Endothelial cell (in vitro differentiated cells): ENCODE data around the gene CLDN16. TPM values are rescaled to one million over a fixed set of nuclear protein-coding genes. Genes with fewer than 3 reads are reported as not detected.

Source experiments
- DNase-seq: peaks from one replicate; pipeline ENCODE4 v3.0.0; 2021; ENCODE audit warnings: low spot score
- H3K27ac Mint-ChIP-seq: one replicate; pipeline ENCODE4 v1.8.0; 2021; ENCODE audit warnings: mixed read lengths, inconsistent platforms; ENCODE audit not compliant: unreplicated experiment
- H3K27me3 Mint-ChIP-seq: one replicate; pipeline ENCODE4 v1.8.0; 2021; ENCODE audit warnings: mild to moderate bottlenecking, moderate library complexity, mixed read lengths, inconsistent platforms; ENCODE audit not compliant: unreplicated experiment
- H3K36me3 Mint-ChIP-seq: one replicate; pipeline ENCODE4 v1.8.0; 2021; ENCODE audit warnings: mild to moderate bottlenecking, low read depth, mixed read lengths, inconsistent platforms; ENCODE audit not compliant: unreplicated experiment
- H3K4me1 Mint-ChIP-seq: one replicate; pipeline ENCODE4 v1.8.0; 2021; ENCODE audit warnings: mild to moderate bottlenecking, mixed read lengths, inconsistent platforms; ENCODE audit not compliant: unreplicated experiment
- H3K4me3 Mint-ChIP-seq: one replicate; pipeline ENCODE4 v1.8.0; 2021; ENCODE audit warnings: mild to moderate bottlenecking, mixed read lengths, inconsistent platforms; ENCODE audit not compliant: unreplicated experiment
- H3K9me3 Mint-ChIP-seq: one replicate; pipeline ENCODE4 v1.8.0; 2021; ENCODE audit warnings: mixed read lengths, inconsistent platforms; ENCODE audit not compliant: unreplicated experiment
- long read RNA-seq: library from polyadenylated mRNA; unstranded; transcript quantifications from one replicate; pipeline ENCODE4 v2.0.0, GENCODE V29; 2020; ENCODE audit not compliant: unreplicated experiment
- total RNA-seq: library from RNA; stranded (reverse); fragmentation: NEBNext Ultra II Directional; extraction: Animal tissue kit (Norgen Biotek cat#: 25700); gene quantifications from one replicate; pipeline ENCODE4 v1.2.1, GENCODE V29; 2021; ENCODE audit not compliant: unreplicated experiment
- TF ChIP-seq, protein P1 (sequence below): fragments of 200-600 bp; sonication (generic); IDR thresholded peaks from one replicate; pipeline ENCODE4 v1.5.0; 2021; ENCODE audit warnings: antibody characterized with exemption; ENCODE audit not compliant: unreplicated experiment

CLDN16 gene, protein sequence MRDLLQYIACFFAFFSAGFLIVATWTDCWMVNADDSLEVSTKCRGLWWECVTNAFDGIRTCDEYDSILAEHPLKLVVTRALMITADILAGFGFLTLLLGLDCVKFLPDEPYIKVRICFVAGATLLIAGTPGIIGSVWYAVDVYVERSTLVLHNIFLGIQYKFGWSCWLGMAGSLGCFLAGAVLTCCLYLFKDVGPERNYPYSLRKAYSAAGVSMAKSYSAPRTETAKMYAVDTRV
- not detected for total RNA-seq
- long read RNA-seq: 0 reads

DNA sequence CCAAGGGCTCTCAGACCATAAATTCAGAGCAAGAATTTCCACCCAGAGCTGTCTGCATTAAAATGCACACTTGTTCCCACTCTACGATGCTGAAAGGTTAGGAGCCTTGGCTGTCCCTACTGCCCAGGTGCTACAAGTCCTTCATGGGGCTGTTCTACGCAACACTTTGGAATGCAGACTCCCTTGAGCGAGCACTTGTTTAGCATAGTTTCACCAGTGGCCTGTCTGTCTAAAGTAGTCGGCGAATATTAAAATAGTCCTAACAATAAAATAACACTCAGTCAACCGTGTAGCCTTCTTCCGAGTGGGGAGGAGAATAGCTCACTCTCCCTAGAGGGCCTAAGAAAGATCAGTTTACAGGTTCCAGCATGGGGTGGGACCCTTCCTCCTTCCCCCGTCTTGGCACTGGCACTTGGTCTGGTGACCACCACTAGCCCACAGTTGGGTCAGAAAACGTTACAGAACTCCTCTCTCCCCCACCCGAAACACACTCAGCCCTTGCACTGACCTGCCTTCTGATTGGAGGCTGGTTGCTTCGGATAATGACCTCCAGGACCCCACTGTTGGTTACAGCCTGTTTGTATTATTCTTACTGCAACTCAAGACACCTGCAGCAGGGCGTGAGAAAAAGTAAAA lies at the start of gene CLDN16:
Gene CLDN16, plus strand, starts transcription at position 586 of the 636 bp plus-strand sequence. CDS start 167 bp downstream, outside the sequence.
- Mint-ChIP-seq H3K36me3 (no peaks in the 10 kb centered on the region), H3K27ac (no peak within 1 kb of the TSS), H3K4me3 (no peak within 1 kb of the TSS), H3K27me3 (no peaks in the 10 kb centered on the region), H3K4me1 (no peaks in the 10 kb centered on the region), H3K9me3 (no peaks in the 10 kb centered on the region)
- TF ChIP-seq, protein P1, sequence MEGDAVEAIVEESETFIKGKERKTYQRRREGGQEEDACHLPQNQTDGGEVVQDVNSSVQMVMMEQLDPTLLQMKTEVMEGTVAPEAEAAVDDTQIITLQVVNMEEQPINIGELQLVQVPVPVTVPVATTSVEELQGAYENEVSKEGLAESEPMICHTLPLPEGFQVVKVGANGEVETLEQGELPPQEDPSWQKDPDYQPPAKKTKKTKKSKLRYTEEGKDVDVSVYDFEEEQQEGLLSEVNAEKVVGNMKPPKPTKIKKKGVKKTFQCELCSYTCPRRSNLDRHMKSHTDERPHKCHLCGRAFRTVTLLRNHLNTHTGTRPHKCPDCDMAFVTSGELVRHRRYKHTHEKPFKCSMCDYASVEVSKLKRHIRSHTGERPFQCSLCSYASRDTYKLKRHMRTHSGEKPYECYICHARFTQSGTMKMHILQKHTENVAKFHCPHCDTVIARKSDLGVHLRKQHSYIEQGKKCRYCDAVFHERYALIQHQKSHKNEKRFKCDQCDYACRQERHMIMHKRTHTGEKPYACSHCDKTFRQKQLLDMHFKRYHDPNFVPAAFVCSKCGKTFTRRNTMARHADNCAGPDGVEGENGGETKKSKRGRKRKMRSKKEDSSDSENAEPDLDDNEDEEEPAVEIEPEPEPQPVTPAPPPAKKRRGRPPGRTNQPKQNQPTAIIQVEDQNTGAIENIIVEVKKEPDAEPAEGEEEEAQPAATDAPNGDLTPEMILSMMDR: no peak
- DNase-seq: no peak

DNA sequence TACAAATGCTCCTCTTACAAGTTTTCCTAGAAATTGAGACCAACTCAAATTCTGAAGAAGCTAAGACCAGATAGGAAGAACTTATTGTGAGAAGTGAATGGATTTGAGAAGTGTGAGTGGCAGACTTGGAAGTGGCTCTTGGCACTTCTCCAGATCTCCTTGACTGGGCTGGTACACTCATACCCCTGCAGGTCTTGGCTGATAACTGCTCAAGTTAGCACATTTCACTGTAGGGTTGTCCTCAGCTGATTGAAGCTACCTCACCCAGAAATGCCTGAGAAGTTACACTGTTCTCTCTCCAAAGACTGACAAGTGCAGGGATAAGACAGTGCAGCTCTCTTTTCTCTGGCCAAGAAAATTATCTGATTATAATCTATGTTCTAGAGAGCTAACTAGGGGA lies 49.2 kb upstream of the CLDN16 start:
- Mint-ChIP-seq H3K4me3 (no peak overlapping the region), H3K27me3 (no peaks in the 10 kb centered on the region), H3K27ac (no peak overlapping the region), H3K9me3 (no peaks in the 10 kb centered on the region), H3K36me3 (no peaks in the 10 kb centered on the region), H3K4me1 (peaks cover 9% of the 10 kb centered on the region)
- DNase-seq: no peak
- TF ChIP-seq, protein P1: no peak

DNA sequence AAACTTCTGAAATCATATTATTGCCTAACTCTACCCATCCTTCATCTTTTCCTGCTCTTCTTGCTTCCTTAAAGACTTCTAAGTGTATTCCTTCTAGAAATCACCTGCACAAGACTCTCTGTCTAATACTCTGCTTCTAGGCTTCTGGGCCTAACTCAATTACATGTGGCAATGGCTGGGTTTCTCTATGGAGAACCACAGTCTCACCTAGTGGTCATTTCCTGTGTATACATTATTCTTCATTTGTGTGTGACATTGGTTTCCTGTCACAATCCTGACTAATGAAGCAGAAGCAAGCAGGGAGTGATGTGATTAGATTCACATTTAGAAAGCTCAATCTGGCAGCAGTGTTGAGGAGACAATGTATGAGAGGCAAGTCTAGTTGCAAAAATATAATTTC lies 48.8 kb upstream of the CLDN16 start:
- H3K9me3 Mint-ChIP-seq: no peaks in the 10 kb centered on the region
- H3K27me3 Mint-ChIP-seq: no peaks in the 10 kb centered on the region
- TF ChIP-seq, protein P1: no peak
- H3K27ac Mint-ChIP-seq: no peak overlapping the region
- peaks cover 9% of the 10 kb centered on the region for H3K4me1 Mint-ChIP-seq
- no peaks in the 10 kb centered on the region for H3K36me3 Mint-ChIP-seq
- H3K4me3 Mint-ChIP-seq: no peak overlapping the region
- DNase-seq: no peak

DNA sequence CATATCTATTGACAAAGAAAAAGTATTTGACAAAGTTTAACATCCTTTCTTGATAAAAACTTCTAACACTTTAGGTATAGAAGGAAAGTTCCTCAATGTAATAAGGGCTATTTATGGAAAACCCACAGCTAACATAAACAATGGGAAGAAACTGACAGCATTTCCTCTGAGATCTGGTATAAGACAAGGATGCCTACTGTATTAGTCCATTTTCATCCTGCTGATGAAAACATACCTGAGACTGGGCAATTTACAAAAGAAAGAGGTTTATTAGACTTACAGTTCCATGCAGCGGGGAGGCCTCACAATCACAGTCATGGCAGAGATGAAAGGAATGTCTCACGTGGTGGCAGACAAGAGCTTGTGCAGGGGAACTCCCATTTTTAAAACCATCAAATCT lies 47.9 kb upstream of the CLDN16 start:
- Mint-ChIP-seq H3K9me3 (no peaks in the 10 kb centered on the region), H3K4me3 (no peak overlapping the region), H3K4me1 (peaks cover 16% of the 10 kb centered on the region), H3K36me3 (no peaks in the 10 kb centered on the region), H3K27ac (no peak overlapping the region), H3K27me3 (no peaks in the 10 kb centered on the region)
- TF ChIP-seq, protein P1: no peak
- no peak for DNase-seq
